ENCODE measurements around the gene EZH2. TPM values are rescaled to one million over a fixed set of nuclear protein-coding genes. Genes with fewer than 3 reads are reported as not detected.

The EZH2 gene
- total and polyA plus RNA-seq, 4 donors: 17.2 to 34.2 (median 22.2) TPM

- WGBS (ENCODE audit: insufficient coverage): 84% methylated on average over 6 of the region's 7 CpGs
- peaks cover 8% of the 10 kb centered on the region for H3K4me1 ChIP-seq (ENCODE audit: control insufficient read depth, insufficient read depth, low read length)
- peaks cover 43% of the 10 kb centered on the region for H3K36me3 ChIP-seq (ENCODE audit: control insufficient read depth, insufficient read depth, low read length)
- H3K27me3 ChIP-seq (ENCODE audit: control insufficient read depth, insufficient read depth, low read length): no peaks in the 10 kb centered on the region
- no peaks in the 10 kb centered on the region for H3K9me3 ChIP-seq (ENCODE audit: control insufficient read depth, insufficient read depth, low read length)
- no peak for DNase-seq (ENCODE audit: low read depth in 4 of 6, low spot score in 6 of 6)
- no peak overlapping the region for H3K27ac ChIP-seq (ENCODE audit: low read depth, low read length)
- H3K4me3 ChIP-seq (ENCODE audit: low read depth, low read length): no peak overlapping the region
Observed at GRCh38 chr7:148806187-148806586, 77.9 kb downstream of the EZH2 start.

- H3K9me3 ChIP-seq (ENCODE audit: control insufficient read depth, insufficient read depth, low read length): no peaks in the 10 kb centered on the region
- H3K4me3 ChIP-seq (ENCODE audit: low read depth, low read length): no peak overlapping the region
- H3K4me1 ChIP-seq (ENCODE audit: control insufficient read depth, insufficient read depth, low read length): peaks cover 5% of the 10 kb centered on the region
- H3K27me3 ChIP-seq (ENCODE audit: control insufficient read depth, insufficient read depth, low read length): no peaks in the 10 kb centered on the region
- no peak for DNase-seq (ENCODE audit: low read depth in 4 of 6, low spot score in 6 of 6)
- H3K27ac ChIP-seq (ENCODE audit: low read depth, low read length): no peak overlapping the region
- 84% methylated on average over 8 of the region's 10 CpGs for WGBS (ENCODE audit: insufficient coverage)
- H3K36me3 ChIP-seq (ENCODE audit: control insufficient read depth, insufficient read depth, low read length): peaks cover 45% of the 10 kb centered on the region
Observed at GRCh38 chr7:148804343-148805235, 79.5 kb downstream of the EZH2 start.

GRCh38 chr7:148803094-148803493 is 81.0 kb downstream of the EZH2 start:
- Histone ChIP-seq H3K36me3 (ENCODE audit: control insufficient read depth, insufficient read depth, low read length) (peaks cover 54% of the 10 kb centered on the region), H3K27me3 (ENCODE audit: control insufficient read depth, insufficient read depth, low read length) (no peaks in the 10 kb centered on the region), H3K4me3 (ENCODE audit: low read depth, low read length) (no peak overlapping the region), H3K9me3 (ENCODE audit: control insufficient read depth, insufficient read depth, low read length) (no peaks in the 10 kb centered on the region), H3K4me1 (ENCODE audit: control insufficient read depth, insufficient read depth, low read length) (peaks cover 4% of the 10 kb centered on the region), H3K27ac (ENCODE audit: low read depth, low read length) (no peak overlapping the region)
- DNase-seq (ENCODE audit: low read depth in 4 of 6, low spot score in 6 of 6): no peak
- WGBS (ENCODE audit: insufficient coverage): 94% methylated on average over 5 of the region's 5 CpGs

GRCh38 chr7:148802101-148802493 is 82.0 kb downstream of the EZH2 start:
- no peak for DNase-seq (ENCODE audit: low read depth in 4 of 6, low spot score in 6 of 6)
- no peaks in the 10 kb centered on the region for H3K4me1 ChIP-seq (ENCODE audit: control insufficient read depth, insufficient read depth, low read length)
- H3K27me3 ChIP-seq (ENCODE audit: control insufficient read depth, insufficient read depth, low read length): no peaks in the 10 kb centered on the region
- H3K36me3 ChIP-seq (ENCODE audit: control insufficient read depth, insufficient read depth, low read length): peaks cover 52% of the 10 kb centered on the region
- H3K4me3 ChIP-seq (ENCODE audit: low read depth, low read length): no peak overlapping the region
- H3K9me3 ChIP-seq (ENCODE audit: control insufficient read depth, insufficient read depth, low read length): no peaks in the 10 kb centered on the region
- 94% methylated on average over 10 of the region's 10 CpGs for WGBS (ENCODE audit: insufficient coverage)
- H3K27ac ChIP-seq (ENCODE audit: low read depth, low read length): no peak overlapping the region

- no peaks in the 10 kb centered on the region for H3K4me1 ChIP-seq (ENCODE audit: control insufficient read depth, insufficient read depth, low read length)
- H3K9me3 ChIP-seq (ENCODE audit: control insufficient read depth, insufficient read depth, low read length): no peaks in the 10 kb centered on the region
- no peaks in the 10 kb centered on the region for H3K27me3 ChIP-seq (ENCODE audit: control insufficient read depth, insufficient read depth, low read length)
- WGBS (ENCODE audit: insufficient coverage): 74% methylated on average over 11 of the region's 13 CpGs
- no peak for DNase-seq (ENCODE audit: low read depth in 4 of 6, low spot score in 6 of 6)
- H3K27ac ChIP-seq (ENCODE audit: low read depth, low read length): no peak overlapping the region
- no peak overlapping the region for H3K4me3 ChIP-seq (ENCODE audit: low read depth, low read length)
- H3K36me3 ChIP-seq (ENCODE audit: control insufficient read depth, insufficient read depth, low read length): peaks cover 58% of the 10 kb centered on the region
Observed at GRCh38 chr7:148800677-148801076, 83.4 kb downstream of the EZH2 start.

GRCh38 chr7:148799893-148800555 is 84.1 kb downstream of the EZH2 start:
- no peaks in the 10 kb centered on the region for H3K4me1 ChIP-seq (ENCODE audit: control insufficient read depth, insufficient read depth, low read length)
- WGBS (ENCODE audit: insufficient coverage): 74% methylated on average over 6 of the region's 10 CpGs

GRCh38 chr7:148796841-148797240 is 87.2 kb downstream of the EZH2 start:
- no peaks in the 10 kb centered on the region for H3K9me3 ChIP-seq (ENCODE audit: control insufficient read depth, insufficient read depth, low read length)
- 75% methylated on average over 7 of the region's 10 CpGs for WGBS (ENCODE audit: insufficient coverage)
- H3K4me1 ChIP-seq (ENCODE audit: control insufficient read depth, insufficient read depth, low read length): no peaks in the 10 kb centered on the region
- DNase-seq (ENCODE audit: low read depth in 4 of 6, low spot score in 6 of 6): no peak
- peaks cover 55% of the 10 kb centered on the region for H3K36me3 ChIP-seq (ENCODE audit: control insufficient read depth, insufficient read depth, low read length)
- H3K27ac ChIP-seq (ENCODE audit: low read depth, low read length): no peak overlapping the region
- no peaks in the 10 kb centered on the region for H3K27me3 ChIP-seq (ENCODE audit: control insufficient read depth, insufficient read depth, low read length)
- no peak overlapping the region for H3K4me3 ChIP-seq (ENCODE audit: low read depth, low read length)

More at GRCh38 chr7:148799893-148800555, 84.1 kb downstream of the EZH2 start:
- Histone ChIP-seq H3K27me3 (ENCODE audit: control insufficient read depth, insufficient read depth, low read length) (no peaks in the 10 kb centered on the region), H3K27ac (ENCODE audit: low read depth, low read length) (no peak overlapping the region), H3K36me3 (ENCODE audit: control insufficient read depth, insufficient read depth, low read length) (peaks cover 57% of the 10 kb centered on the region), H3K9me3 (ENCODE audit: control insufficient read depth, insufficient read depth, low read length) (no peaks in the 10 kb centered on the region), H3K4me3 (ENCODE audit: low read depth, low read length) (no peak overlapping the region)
- DNase-seq (ENCODE audit: low read depth in 4 of 6, low spot score in 6 of 6): no peak

- Histone ChIP-seq H3K4me1 (ENCODE audit: control insufficient read depth, insufficient read depth, low read length) (no peaks in the 10 kb centered on the region), H3K27me3 (ENCODE audit: control insufficient read depth, insufficient read depth, low read length) (no peaks in the 10 kb centered on the region), H3K4me3 (ENCODE audit: low read depth, low read length) (no peak overlapping the region), H3K36me3 (ENCODE audit: control insufficient read depth, insufficient read depth, low read length) (peaks cover 52% of the 10 kb centered on the region), H3K27ac (ENCODE audit: low read depth, low read length) (no peak overlapping the region), H3K9me3 (ENCODE audit: control insufficient read depth, insufficient read depth, low read length) (no peaks in the 10 kb centered on the region)
- DNase-seq (ENCODE audit: low read depth in 4 of 6, low spot score in 6 of 6): no peak
- WGBS (ENCODE audit: insufficient coverage): no CpG with 5 or more reads among the region's 3 CpGs
Observed at GRCh38 chr7:148794476-148794875, 89.6 kb downstream of the EZH2 start.

- Histone ChIP-seq H3K27ac (ENCODE audit: low read depth, low read length) (no peak overlapping the region), H3K4me1 (ENCODE audit: control insufficient read depth, insufficient read depth, low read length) (no peaks in the 10 kb centered on the region), H3K27me3 (ENCODE audit: control insufficient read depth, insufficient read depth, low read length) (no peaks in the 10 kb centered on the region), H3K9me3 (ENCODE audit: control insufficient read depth, insufficient read depth, low read length) (no peaks in the 10 kb centered on the region), H3K4me3 (ENCODE audit: low read depth, low read length) (no peak overlapping the region), H3K36me3 (ENCODE audit: control insufficient read depth, insufficient read depth, low read length) (peaks cover 50% of the 10 kb centered on the region)
- DNase-seq (ENCODE audit: low read depth in 4 of 6, low spot score in 6 of 6): no peak
- no CpG with 5 or more reads among the region's 1 CpG for WGBS (ENCODE audit: insufficient coverage)
Observed at GRCh38 chr7:148793590-148793989, 90.5 kb downstream of the EZH2 start.

All from spinal cord (tissue), 10 donors.